Upper lobe of left lung (tissue), 6 donors: ENCODE results near the gene AXIN1. TPM values are rescaled to one million over a fixed set of nuclear protein-coding genes. Genes with fewer than 3 reads are reported as not detected.
A peak's percentile ranks its signal among the peaks of the same experiment; 100 is the strongest.
"Not testable (repeated sequence)": the region's sequence is repeated elsewhere in the genome, so short reads cannot be mapped to it uniquely, and the experiment has no call there.

Experiments
- ATAC-seq, 2 donors: fragments of 200-7000 bp; cut with Tn5 transposase; one replicate each; pipeline ENCODE4 v1.9.1; 2022; ENCODE audit warnings: mild to moderate bottlenecking in 2 of 2, moderate library complexity in 2 of 2; ENCODE audit not compliant: low FRiP score in 2 of 2
- DNase-seq, 2 donors: peaks; one replicate each; pipeline ENCODE4 v3.0.0-alpha.2; 2019 to 2020
- H3K27ac ChIP-seq, 4 donors: fragments of 200-600 bp; sonication (generic); one replicate each; pipeline ENCODE4 v1.5.1; 2016 to 2019
- H3K27me3 ChIP-seq, 4 donors: fragments of 200-600 bp; sonication (generic); one replicate each; pipeline ENCODE4 v1.5.1; 2017 to 2019
- H3K36me3 ChIP-seq, 4 donors: fragments of 200-600 bp; sonication (generic); one replicate each; pipeline ENCODE4 v1.5.1; 2016 to 2019
- H3K4me1 ChIP-seq, 4 donors: fragments of 200-600 bp; sonication (generic); one replicate each; pipeline ENCODE4 v1.5.1; 2018 to 2019
- H3K4me3 ChIP-seq, 4 donors: fragments of 200-600 bp; sonication (generic); one replicate each; pipeline ENCODE4 v1.5.1; 2017 to 2019; ENCODE audit warnings: mild to moderate bottlenecking in 2 of 4, moderate library complexity in 1 of 4
- H3K9me3 ChIP-seq, 4 donors: fragments of 200-600 bp; sonication (generic); one replicate each; pipeline ENCODE4 v1.5.1; 2018 to 2019
- EP300 ChIP-seq, 4 donors: sonication (generic); formaldehyde crosslinking; IDR thresholded peaks; one replicate each; pipeline ENCODE4 v1.5.1; 2017; ENCODE audit warnings: antibody characterized with exemption in 4 of 4, control low read depth in 2 of 4
- POLR2A ChIP-seq, 4 donors: fragments of 450-650 bp; IDR thresholded peaks; one replicate each; pipeline ENCODE4 v1.5.1; 2016 to 2017; ENCODE audit warnings: antibody characterized with exemption in 4 of 4, mild to moderate bottlenecking in 2 of 4
- POLR2AphosphoS5 ChIP-seq, 2 donors: sonication (generic); formaldehyde crosslinking; IDR thresholded peaks; one replicate each; pipeline ENCODE4 v1.5.1; 2017; ENCODE audit warnings: antibody characterized with exemption in 2 of 2
- WGBS, 2 donors: methylation state at CpG; one replicate each; pipeline ENCODE4 v1.1.5; 2017 to 2018; 5-methylcytosine and 5-hydroxymethylcytosine counted together
- total RNA-seq, 6 donors: library from RNA; depleted of rRNA in 4 of 6; stranded (reverse); fragments of >200 nt in 4 of 6; gene quantifications; one replicate each; pipeline versions ENCODE4 v1.1.0 to v1.2.1, GENCODE V29; 2016 to 2021
- TF ChIP-seq, protein P1 (sequence below), 6 experiments: fragments of 450-650 bp in 4 of 6; fragments of 200-600 bp in 2 of 6; sonication (generic) in 2 of 6; IDR thresholded peaks; one replicate each; pipeline ENCODE4 v1.5.1; 2016 to 2019; ENCODE audit warnings: antibody characterized with exemption in 6 of 6
- donor health status: DM: no; HTN: no; CAD: no; lungs with moderate emphysema.
- donor health status: DM: no; HTN: yes; CAD: no; lungs with severe emphysema.

Gene AXIN1
- total RNA-seq, 6 donors from 2014 or later, result 26.8 to 45.9 (median 31.9) TPM

DNA sequence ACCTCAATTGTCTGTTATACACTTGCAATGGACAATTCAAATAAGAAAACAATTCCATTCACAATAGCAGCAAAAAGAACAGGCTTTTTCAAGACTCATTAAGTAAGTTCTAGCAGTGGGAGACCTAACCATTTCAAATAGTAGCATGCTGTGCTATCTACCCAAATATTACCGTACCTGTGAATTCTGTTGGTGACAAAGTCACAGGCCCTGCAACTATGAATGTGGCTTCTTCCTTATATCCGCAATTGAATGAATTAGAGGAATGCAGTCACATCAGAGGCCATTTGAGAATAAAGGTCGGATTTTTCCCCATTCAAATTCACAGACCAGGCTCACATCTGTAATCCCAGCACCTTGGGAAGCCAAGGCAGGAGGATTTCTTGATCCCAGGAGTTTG, 43.7 kb upstream of the AXIN1 start:
- Histone ChIP-seq H3K27ac (peak overlapping the region; percentile 51 to 90 (median 64)), H3K36me3 (peaks cover 0 to 4% (median 0%) of the 10 kb centered on the region in 4 donors), H3K4me1 (peaks cover 15 to 27% (median 23%) of the 10 kb centered on the region in 4 donors), H3K9me3 (peaks cover 0 to 3% (median 0%) of the 10 kb centered on the region in 4 donors), H3K27me3 (no peaks in the 10 kb centered on the region), H3K4me3 (peak overlapping the region in 3 of 4 donors; percentile 79 to 87 (median 82))
- TF ChIP-seq EP300 (IDR thresholded peaks at IDR 0.05), result no peak
- TF ChIP-seq POLR2A (IDR thresholded peaks at IDR 0.05), result no peak
- no peak for TF ChIP-seq POLR2AphosphoS5 (IDR thresholded peaks at IDR 0.05)
- TF ChIP-seq, protein P1, sequence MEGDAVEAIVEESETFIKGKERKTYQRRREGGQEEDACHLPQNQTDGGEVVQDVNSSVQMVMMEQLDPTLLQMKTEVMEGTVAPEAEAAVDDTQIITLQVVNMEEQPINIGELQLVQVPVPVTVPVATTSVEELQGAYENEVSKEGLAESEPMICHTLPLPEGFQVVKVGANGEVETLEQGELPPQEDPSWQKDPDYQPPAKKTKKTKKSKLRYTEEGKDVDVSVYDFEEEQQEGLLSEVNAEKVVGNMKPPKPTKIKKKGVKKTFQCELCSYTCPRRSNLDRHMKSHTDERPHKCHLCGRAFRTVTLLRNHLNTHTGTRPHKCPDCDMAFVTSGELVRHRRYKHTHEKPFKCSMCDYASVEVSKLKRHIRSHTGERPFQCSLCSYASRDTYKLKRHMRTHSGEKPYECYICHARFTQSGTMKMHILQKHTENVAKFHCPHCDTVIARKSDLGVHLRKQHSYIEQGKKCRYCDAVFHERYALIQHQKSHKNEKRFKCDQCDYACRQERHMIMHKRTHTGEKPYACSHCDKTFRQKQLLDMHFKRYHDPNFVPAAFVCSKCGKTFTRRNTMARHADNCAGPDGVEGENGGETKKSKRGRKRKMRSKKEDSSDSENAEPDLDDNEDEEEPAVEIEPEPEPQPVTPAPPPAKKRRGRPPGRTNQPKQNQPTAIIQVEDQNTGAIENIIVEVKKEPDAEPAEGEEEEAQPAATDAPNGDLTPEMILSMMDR (IDR thresholded peaks at IDR 0.05), result no peak
- DNase-seq, result no peak
- no peak for ATAC-seq
- WGBS, 2 donors, result 29 to 45% methylated on average over 3 of the region's 3 CpGs

DNA sequence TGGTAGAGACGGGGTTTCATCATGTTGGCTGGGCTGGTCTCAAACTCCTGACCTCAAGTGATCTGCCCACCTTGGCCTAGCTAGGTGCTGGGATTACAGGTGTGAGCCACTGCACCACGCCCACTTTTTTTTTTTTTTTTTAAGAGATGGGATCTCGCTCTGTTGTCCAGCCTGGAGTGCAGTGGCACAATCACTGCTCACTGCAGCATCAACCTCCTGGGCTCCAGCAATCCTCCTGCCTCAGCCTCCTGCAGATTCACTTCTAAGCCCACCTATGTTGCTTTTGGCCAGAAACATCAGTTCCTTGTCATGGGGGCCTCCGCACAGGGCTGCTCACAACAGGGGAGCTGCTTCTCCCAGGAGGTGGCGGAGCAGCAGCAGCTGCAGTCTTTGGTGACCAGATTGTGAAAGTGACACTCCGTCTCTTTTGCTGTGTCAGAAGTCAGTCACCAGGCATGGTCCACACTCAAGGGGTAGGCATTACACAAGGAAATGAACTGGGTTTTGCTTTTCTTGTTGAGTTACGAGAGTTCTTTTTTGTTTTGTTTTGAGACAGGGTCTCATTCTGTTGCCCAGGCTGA, 40.0 kb upstream of the AXIN1 start:
- peaks cover 0 to 3% (median 0%) of the 10 kb centered on the region in 4 donors for H3K9me3 ChIP-seq
- no peaks in the 10 kb centered on the region for H3K36me3 ChIP-seq
- WGBS, 2 donors, result 80 to 92% methylated on average over 5 to 7 of the region's 7 CpGs

DNA sequence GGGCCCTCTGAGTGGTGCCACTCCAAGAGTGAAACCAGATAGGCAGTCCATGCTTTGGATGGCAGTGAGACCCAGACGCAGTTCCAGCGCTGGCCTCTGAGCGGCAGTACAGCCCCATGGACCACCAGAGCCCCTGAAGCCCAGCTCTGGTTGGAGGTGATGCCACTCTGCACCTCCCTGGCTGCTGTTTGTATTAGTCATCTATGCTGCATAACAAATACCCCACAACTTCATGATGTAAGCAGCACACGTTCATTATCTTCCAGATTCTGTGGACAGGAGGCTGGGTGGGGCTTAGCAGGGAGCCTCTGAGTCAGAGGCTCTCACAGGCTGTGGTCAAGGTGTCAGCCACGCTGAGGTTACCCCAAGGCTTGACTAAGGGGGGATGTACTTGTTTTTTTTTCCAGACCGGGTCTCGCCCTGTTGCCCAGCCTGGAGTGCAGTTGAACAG, 39.4 kb upstream of the AXIN1 start:
- peak; percentile 86 to 88 for ATAC-seq
- H3K36me3 ChIP-seq, result no peaks in the 10 kb centered on the region
- H3K4me3 ChIP-seq, result no peak overlapping the region
- TF ChIP-seq EP300 (IDR thresholded peaks at IDR 0.05), result no peak
- TF ChIP-seq, protein P1 (IDR thresholded peaks at IDR 0.05), result peak; percentile 67 to 86 (median 77)
- no peak overlapping the region for H3K27ac ChIP-seq
- peaks cover 0 to 3% (median 0%) of the 10 kb centered on the region in 4 donors for H3K9me3 ChIP-seq
- peak; percentile 71 to 91 for DNase-seq
- H3K4me1 ChIP-seq, result peaks cover 6 to 9% (median 8%) of the 10 kb centered on the region in 4 donors
- WGBS, 2 donors, result 72 to 88% methylated on average over 4 to 7 of the region's 7 CpGs
- no peaks in the 10 kb centered on the region for H3K27me3 ChIP-seq

More for the DNA sequence above, 40.0 kb upstream of the AXIN1 start:
- H3K27me3 ChIP-seq, result no peaks in the 10 kb centered on the region
- ATAC-seq, result no peak
- H3K27ac ChIP-seq, result no peak overlapping the region
- H3K4me3 ChIP-seq, result no peak overlapping the region
- DNase-seq, result no peak
- H3K4me1 ChIP-seq, result peaks cover 7 to 9% (median 8%) of the 10 kb centered on the region in 4 donors
- no peak for TF ChIP-seq EP300 (IDR thresholded peaks at IDR 0.05)
- TF ChIP-seq POLR2AphosphoS5 (IDR thresholded peaks at IDR 0.05), result no peak
- TF ChIP-seq, protein P1 (IDR thresholded peaks at IDR 0.05), result no peak

DNA sequence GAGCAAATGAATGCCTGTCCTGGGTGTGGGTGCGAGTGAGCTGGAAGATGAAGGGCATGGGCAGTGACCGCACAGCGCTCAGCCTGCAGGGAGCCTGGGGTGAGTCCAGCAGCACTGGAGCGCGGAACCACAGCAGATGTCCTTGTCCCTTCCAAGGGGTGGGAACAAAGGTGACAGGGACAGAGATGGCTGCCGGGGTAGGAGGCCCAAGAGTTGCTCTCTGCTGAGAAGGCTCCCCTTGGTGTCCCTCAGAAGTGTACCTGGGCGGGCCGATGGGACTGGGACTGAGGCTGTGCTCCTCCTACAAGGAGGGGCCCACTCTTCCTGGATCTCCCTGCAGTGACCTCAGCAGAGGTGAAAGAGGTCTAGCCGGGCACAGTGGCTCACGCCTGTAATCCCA, 36.8 kb upstream of the AXIN1 start:
- 92 to 100% methylated on average over 8 to 10 of the region's 10 CpGs for WGBS, 2 donors
- ATAC-seq (no peak), DNase-seq (no peak)
- Histone ChIP-seq H3K4me1 (peaks cover 0 to 2% (median under 1%) of the 10 kb centered on the region in 4 donors), H3K9me3 (peaks cover 0 to 3% (median 0%) of the 10 kb centered on the region in 4 donors), H3K27me3 (no peaks in the 10 kb centered on the region), H3K4me3 (no peak overlapping the region), H3K27ac (no peak overlapping the region), H3K36me3 (no peaks in the 10 kb centered on the region)
- TF ChIP-seq POLR2AphosphoS5 (IDR thresholded peaks at IDR 0.05), result no peak
- TF ChIP-seq, protein P1 (IDR thresholded peaks at IDR 0.05), result no peak
- no peak for TF ChIP-seq POLR2A (IDR thresholded peaks at IDR 0.05)
- no peak for TF ChIP-seq EP300 (IDR thresholded peaks at IDR 0.05)

DNA sequence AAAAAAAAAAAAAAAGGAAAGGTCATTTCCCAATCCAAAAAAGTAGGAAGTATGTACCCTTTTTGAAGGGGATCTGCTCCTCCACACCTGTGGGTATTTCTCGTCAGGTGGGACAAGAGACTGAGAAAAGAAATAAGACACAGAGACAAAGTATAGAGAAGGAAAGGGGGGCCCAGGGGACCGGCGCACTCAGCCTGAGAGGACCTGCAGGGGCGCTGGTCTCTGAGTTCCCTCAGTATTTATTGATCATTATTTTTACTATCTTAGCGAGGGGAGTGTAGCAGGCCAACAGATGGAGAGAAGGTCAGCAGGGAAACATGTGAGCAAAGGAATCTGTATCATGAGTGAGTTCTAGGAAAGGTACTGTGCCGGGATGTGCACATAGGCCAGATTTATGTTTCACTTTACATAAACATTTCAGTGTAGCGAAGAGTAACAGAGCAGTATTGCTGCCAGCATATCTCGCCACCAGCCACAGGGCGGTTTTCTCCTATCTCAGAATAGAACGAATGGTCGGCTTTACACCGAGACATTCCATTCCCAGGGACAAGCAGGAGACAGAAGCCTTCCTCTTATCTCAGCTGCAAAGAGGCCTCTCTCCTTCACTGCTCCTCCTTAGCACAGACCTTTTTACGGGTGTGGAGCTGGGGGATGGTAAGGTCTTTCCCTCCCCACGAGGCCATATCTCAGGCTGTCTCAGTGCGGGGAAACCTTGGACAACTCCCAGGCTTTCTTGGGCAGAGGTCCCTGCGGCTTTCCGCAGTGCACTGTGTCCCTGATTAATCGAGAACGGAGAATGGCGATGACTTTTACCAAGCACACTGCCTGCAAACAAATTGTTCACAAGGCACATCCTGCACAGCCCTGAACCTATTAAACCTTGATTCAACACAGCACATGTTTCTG, 35.5 kb upstream of the AXIN1 start:
- 55 to 58% methylated on average over 18 to 20 of the region's 20 CpGs for WGBS, 2 donors
- H3K36me3 ChIP-seq, H3K9me3 ChIP-seq, H3K27me3 ChIP-seq, H3K27ac ChIP-seq, H3K4me3 ChIP-seq, ATAC-seq, DNase-seq: not testable (repeated sequence)
- peaks cover 8 to 15% (median 14%) of the 10 kb centered on the region in 4 donors for H3K4me1 ChIP-seq
